Right cardiac atrium (tissue), 5 donors: ENCODE data around the gene ARHGEF37. TPM values are rescaled to one million over a fixed set of nuclear protein-coding genes. Genes with fewer than 3 reads are reported as not detected.

Source experiments
- ATAC-seq, 2 donors: fragments of 200-7000 bp; cut with Tn5 transposase; one replicate each; pipeline versions ENCODE4 v1.8.0 to v1.9.1; 2020; ENCODE audit warnings: moderate library complexity in 2 of 2, mild to moderate bottlenecking in 1 of 2
- DNase-seq, 3 donors: peaks; one replicate each; pipeline ENCODE4 v3.0.0-alpha.2; 2020
- H3K27ac ChIP-seq: one replicate; pipeline ENCODE4 v1.5.1; 2013; ENCODE audit warnings: mild to moderate bottlenecking, low read length, control low read depth, moderate library complexity
- H3K27me3 ChIP-seq: one replicate; pipeline ENCODE4 v1.6.1; 2013; ENCODE audit not compliant: control insufficient read depth, insufficient read depth
- H3K4me1 ChIP-seq: one replicate; pipeline ENCODE4 v1.6.1; 2013; ENCODE audit warnings: low read length; ENCODE audit not compliant: control insufficient read depth, insufficient read depth
- H3K4me3 ChIP-seq: one replicate; pipeline ENCODE4 v1.5.1; 2013; ENCODE audit warnings: low read length, control low read depth
- H3K9me3 ChIP-seq: one replicate; pipeline ENCODE4 v1.6.1; 2013; ENCODE audit warnings: low read length; ENCODE audit not compliant: control insufficient read depth
- WGBS: extraction: QIAGEN DNeasy Blood & Tissue Kit; methylation state at CpG from one replicate; pipeline ENCODE4 v1.1.7; 2013; 5-methylcytosine and 5-hydroxymethylcytosine counted together
- intact Hi-C, 4 donors: fragments of 100-400 bp; cut with DNase I; formaldehyde crosslinking; loops; one replicate each; pipeline versions ENCODE4 v1.11.0 to v1.14.0; 2022 to 2023
- polyA plus RNA-seq: library from polyadenylated mRNA; stranded (reverse); fragments of 200-250 nt; gene quantifications from one replicate; pipeline ENCODE4 v1.2.3, GENCODE V29; 2013
- total RNA-seq, 4 donors: library from RNA; stranded (reverse); fragmentation: NEBNext Ultra II Directional; extraction: Animal tissue kit (Norgen Biotek cat#: 25700); gene quantifications; one replicate each; pipeline ENCODE4 v1.2.1, GENCODE V29; 2021
- donor health status: healthy with polysubstance abuse.
- donor health status: DM: no; HTN: yes; CAD: no.
- donor health status: DM: no; HTN: no; CAD: no.
- donor health status: DM: no; HTN: yes; CAD: no; lungs with severe emphysema.
- donor health status: DM: yes; HTN: yes; CAD: no.

ARHGEF37 gene
- total and polyA plus RNA-seq, 5 donors, result 10.4 to 25.7 (median 23.0) TPM

DNA sequence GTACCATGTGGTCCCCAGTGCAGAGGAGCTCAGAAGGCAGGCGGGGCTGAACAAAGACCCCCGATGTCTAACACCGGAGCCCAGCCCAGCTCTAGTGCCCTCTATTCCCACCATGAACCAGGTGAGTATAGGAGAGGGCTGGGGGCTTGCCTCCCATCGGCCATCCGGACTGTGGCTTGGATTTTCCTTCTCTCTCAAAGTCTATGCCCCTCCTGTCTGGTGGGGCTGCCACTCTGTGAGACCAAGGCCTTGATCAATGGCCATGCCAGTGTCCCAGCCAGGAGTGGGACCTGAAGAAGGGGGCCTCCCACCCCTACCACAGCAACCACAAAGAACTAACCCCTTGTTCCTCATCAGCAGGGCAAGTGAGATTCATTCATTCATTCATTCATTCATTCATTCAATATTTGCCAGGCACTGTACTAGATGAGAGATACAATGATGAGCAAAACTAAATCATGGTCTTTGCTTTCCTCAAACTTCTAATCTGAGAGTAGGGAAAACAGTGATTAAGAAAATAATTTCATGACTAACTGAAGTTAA is 47.6 kb downstream of the ARHGEF37 start:
- Histone ChIP-seq H3K9me3 (no peaks in the 10 kb centered on the region), H3K4me1 (peaks cover 5% of the 10 kb centered on the region), H3K4me3 (no peak overlapping the region), H3K27me3 (no peaks in the 10 kb centered on the region), H3K27ac (no peak overlapping the region)
- no peak for ATAC-seq
- no peak for DNase-seq
- intact Hi-C loops, result no loop called here
- 93% methylated on average over 5 of the region's 5 CpGs for WGBS

DNA sequence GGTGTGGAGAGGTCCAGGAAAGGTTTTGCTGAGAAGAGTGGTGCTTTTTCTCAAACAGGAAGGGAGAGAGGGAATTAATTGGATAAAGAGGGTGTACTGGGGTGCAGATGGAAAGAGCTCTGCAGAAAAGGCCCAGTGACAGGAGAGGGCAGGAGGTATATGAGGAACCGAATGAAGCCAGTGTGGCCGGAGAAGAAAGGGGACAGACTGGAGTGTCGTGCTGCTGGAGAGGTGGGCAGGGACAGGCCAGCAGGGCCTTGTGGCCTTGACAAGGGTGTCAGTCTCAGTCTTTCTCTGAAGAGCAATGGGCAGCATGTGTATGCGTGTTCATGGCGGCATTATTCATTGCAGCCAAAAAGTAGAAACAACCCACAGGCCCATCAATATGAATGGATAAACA is 48.1 kb downstream of the ARHGEF37 start:
- intact Hi-C loops, result no loop called here
- DNase-seq (no peak), ATAC-seq (no peak)
- H3K27me3 ChIP-seq, result no peaks in the 10 kb centered on the region
- H3K4me1 ChIP-seq, result peaks cover 5% of the 10 kb centered on the region
- no peak overlapping the region for H3K27ac ChIP-seq
- no peaks in the 10 kb centered on the region for H3K9me3 ChIP-seq
- 97% methylated on average over 5 of the region's 5 CpGs for WGBS
- no peak overlapping the region for H3K4me3 ChIP-seq

DNA sequence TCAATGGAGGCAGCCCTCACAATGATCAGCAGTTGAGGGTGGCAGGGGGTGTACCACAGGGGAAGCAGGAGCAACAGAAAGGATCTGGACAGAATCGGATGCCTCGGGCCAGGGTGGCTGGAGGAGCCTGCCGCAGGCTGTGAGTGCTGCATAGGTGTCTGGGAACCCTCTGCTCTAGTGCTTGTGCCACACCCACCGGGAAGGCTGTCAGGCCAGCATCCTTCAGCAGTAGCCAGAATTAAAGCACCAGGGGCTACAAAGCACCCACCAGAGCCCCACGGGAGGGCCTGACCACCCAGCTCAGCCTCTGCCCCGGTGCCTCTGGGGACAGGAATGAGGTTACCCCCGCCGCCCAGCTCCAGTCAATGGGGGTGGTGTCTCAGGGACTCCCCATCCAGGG is 49.0 kb downstream of the ARHGEF37 start:
- ATAC-seq, result no peak

DNA sequence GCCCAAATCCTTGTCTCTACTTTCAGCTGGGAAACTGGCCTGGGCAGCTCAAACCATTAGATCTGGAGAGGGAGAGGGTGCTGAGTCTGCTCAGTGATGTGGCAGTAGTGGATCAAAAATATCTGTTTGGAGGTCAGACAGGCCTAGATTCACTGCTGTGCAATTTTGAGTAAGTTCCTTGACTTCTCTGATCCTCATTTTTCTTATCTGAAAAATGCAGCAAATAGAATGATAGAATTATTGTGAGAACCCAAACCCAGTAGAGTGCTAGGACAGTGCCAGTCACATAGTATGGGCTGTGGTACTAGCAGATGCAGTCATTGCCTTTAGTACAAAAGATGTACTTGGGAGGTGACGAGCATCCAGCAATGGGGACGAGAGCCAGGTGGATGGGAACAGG is 50.2 kb downstream of the ARHGEF37 start:
- H3K9me3 ChIP-seq, result no peaks in the 10 kb centered on the region
- ATAC-seq, result no peak
- H3K27me3 ChIP-seq, result no peaks in the 10 kb centered on the region
- no peak overlapping the region for H3K27ac ChIP-seq
- DNase-seq, result no peak
- H3K4me1 ChIP-seq, result peaks cover 5% of the 10 kb centered on the region
- 93% methylated on average over 2 of the region's 2 CpGs for WGBS
- H3K4me3 ChIP-seq, result no peak overlapping the region
- intact Hi-C loops, result loop anchor here in 1 of 4 donors (5.0 kb wide), 1 partner anchor 361 kb away; no protein-coding TSS in a partner anchor

More for the DNA sequence above, 49.0 kb downstream of the ARHGEF37 start:
- no peak overlapping the region for H3K4me3 ChIP-seq
- 85% methylated on average over 8 of the region's 8 CpGs for WGBS
- intact Hi-C loops, result loop anchor here in 1 of 4 donors (5.0 kb wide), 1 partner anchor 362 kb away; no protein-coding TSS in a partner anchor
- DNase-seq, result no peak
- H3K27ac ChIP-seq, result no peak overlapping the region
- no peaks in the 10 kb centered on the region for H3K9me3 ChIP-seq
- peaks cover 5% of the 10 kb centered on the region for H3K4me1 ChIP-seq
- H3K27me3 ChIP-seq, result no peaks in the 10 kb centered on the region

DNA sequence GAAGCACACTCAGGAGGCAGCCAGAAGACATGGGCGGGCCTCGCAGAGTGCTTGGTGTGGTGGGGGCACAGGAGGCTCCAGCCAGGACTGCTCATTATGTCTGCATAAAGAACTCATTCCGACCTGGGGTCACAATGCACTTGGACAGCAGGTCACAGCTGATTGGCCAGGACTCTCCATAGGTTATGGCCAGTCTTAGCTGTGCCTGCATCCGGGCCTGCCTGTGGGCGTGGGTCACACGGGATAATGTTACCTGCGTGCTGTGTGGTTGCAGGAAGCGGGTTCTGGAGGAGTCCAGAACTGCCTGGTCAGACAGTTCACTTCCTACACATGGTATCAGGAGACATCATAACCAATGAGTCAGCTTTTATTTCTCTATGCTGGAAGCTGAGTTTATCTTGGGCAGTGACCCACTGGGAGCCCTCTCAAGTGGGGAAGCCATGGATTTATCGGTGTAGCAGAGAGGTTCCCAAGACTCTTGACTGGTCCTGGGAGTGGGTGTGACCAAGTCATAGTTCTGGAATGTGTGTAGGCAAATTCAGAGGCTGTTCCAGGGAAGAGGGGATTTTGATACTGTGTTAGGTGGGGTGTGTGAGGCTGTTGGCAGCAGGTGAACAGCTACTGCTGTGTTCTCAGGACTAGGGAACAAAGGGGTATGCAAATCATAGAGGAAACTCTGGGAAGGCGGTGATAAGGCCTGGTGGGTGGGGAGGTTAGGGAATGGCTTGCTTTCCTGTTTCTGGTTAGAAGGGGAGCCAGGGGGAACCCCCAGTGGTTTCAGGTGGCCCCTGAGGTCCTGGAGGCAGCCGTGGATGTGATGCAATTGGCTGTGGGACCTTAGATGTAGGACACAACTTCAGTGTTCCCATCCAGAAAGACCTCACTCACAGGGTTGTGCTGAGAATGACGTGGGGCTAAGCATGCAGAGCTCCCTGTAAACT is 51.3 kb downstream of the ARHGEF37 start:
- 61% methylated on average over 12 of the region's 12 CpGs for WGBS
- Histone ChIP-seq H3K4me3 (no peak overlapping the region), H3K27ac (no peak overlapping the region), H3K9me3 (no peaks in the 10 kb centered on the region), H3K27me3 (no peaks in the 10 kb centered on the region), H3K4me1 (peaks cover 5% of the 10 kb centered on the region)
- intact Hi-C loops, result loop anchor here in 1 of 4 donors (5.0 kb wide), 1 partner anchor 360 kb away; no protein-coding TSS in a partner anchor
- DNase-seq (peak in 1 of 3 donors; percentile 58), ATAC-seq (peak; percentile 38 to 69)

DNA sequence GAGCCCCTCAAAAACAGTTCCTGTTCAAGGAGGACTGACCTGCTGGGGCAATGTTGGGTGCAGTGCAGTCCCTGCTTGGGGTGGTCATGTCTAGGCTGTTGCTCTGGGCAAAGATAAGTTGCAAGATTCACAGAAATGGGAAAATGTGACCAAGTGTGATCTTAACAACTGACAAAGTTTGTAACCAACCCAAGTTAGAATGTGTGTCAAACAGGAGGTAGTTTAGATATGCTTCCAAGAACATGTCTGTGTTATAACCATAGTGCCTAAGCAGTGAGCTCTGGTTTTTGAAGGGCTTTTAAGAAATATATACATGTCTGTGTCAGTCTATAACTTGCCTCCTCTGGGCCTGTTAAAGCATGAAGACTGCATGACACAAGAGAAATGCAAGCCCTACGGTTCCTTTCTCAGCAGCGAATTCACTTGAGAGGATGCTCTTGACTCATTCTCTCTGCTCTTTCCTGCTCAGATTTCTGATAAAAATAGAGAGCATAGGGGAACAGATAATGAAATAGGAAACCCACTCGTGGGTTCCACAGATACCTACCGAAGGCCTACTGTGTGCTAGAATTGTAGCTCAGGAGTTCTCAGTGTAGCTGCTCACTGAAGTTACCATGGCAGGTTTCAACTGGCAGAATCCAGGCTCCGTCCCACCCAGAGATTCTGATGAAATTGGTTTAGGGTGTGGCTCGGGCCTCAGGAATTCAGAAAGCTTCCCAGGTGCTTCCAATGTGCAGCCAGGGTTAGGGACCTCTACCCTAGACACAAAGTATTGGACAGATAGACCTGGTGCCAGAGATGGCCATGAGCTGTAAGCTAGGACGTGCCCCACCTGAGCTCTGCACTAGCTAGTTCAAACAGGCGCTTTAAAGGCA is 52.4 kb downstream of the ARHGEF37 start:
- H3K9me3 ChIP-seq, result no peaks in the 10 kb centered on the region
- peaks cover 5% of the 10 kb centered on the region for H3K4me1 ChIP-seq
- ATAC-seq (no peak), DNase-seq (no peak)
- intact Hi-C loops, result loop anchor here in 1 of 4 donors (5.0 kb wide), 1 partner anchor 359 kb away; no protein-coding TSS in a partner anchor
- 77% methylated on average over 8 of the region's 8 CpGs for WGBS
- no peak overlapping the region for H3K4me3 ChIP-seq
- no peak overlapping the region for H3K27ac ChIP-seq
- H3K27me3 ChIP-seq, result no peaks in the 10 kb centered on the region

DNA sequence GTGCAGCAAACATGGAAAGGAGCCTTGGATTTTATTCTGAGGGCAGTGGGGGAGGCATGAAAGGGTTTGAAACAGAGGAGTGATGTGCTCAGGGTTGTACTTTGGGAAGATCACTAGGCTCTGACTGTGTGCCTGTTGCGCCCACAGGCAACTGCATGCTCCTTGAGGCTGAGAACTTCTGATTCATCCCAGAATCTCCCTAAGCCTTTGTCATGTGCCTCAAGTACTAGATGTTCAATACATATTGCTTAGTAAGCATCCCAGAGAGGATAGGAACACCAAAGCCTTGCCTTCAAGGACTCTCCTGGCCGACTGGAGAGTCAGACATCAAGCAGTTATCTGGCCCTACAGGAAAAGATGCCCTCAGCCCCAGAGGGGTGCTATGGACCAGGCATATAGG is 54.1 kb downstream of the ARHGEF37 start:
- Histone ChIP-seq H3K9me3 (no peaks in the 10 kb centered on the region), H3K4me1 (peaks cover 8% of the 10 kb centered on the region), H3K27ac (no peak overlapping the region), H3K27me3 (no peaks in the 10 kb centered on the region), H3K4me3 (no peak overlapping the region)
- WGBS, result 85% methylated on average over 2 of the region's 2 CpGs
- intact Hi-C loops, result loop anchor here (5.0 kb wide), 3 partner anchors 192 to 357 kb away; no protein-coding TSS in a partner anchor
- DNase-seq (no peak), ATAC-seq (no peak)

DNA sequence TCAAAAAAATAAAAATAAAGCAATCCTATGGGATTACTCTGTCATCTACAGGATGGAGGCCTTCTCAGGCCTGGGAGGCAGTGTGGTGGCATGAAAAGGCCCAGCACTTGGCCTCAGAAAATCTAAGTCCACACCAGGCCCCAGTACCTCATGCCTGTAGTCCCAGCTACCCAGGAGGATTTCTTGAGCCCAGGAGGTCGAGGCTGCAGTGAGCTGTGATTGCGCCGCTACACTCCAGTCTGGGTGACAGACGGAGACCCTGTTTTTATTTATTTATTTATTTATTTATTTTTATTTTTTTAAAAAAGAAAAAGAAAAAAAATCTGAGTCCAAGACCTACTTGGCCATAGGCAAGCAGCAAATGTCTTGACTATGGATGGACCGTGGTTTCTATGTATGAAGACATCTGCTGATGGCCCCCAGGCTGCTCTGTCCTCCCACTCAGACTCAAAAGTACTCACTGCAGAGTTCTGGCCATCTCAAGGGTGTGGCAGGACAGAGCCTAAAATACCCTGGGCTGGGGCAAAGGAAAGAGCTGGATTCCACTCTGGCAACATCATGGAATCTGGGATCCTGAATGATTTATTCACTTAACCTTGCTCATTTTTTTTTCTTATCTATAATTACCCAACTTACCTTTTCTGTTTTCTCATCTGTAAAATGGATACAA is 55.0 kb downstream of the ARHGEF37 start:
- Histone ChIP-seq H3K4me3 (no peak overlapping the region), H3K27ac (no peak overlapping the region), H3K4me1 (peaks cover 11% of the 10 kb centered on the region), H3K9me3 (no peaks in the 10 kb centered on the region), H3K27me3 (no peaks in the 10 kb centered on the region)
- DNase-seq, result no peak
- no peak for ATAC-seq
- WGBS, result 98% methylated on average over 5 of the region's 5 CpGs
- intact Hi-C loops, result loop anchor here (2.0 to 5.0 kb wide), 4 partner anchors 191 to 356 kb away; no protein-coding TSS in a partner anchor

DNA sequence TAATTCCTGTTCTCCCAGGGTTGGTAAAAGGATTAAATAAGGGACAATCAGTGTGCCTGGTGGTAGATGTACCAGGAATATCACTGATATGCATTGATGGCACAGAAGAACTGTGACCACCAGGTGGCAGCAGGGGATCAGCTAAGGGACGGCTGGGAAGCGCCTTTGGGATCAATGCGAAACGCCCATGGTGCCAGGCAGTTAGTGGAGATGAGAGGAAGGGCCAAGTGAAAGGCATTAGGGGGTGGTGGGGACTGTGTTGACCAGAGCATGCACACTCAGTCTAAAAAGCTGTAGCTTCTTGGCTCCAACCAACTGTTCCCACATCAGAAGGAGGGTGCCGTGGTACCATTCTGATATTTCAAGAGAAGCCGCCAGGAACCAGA is 55.6 kb downstream of the ARHGEF37 start:
- Histone ChIP-seq H3K9me3 (no peaks in the 10 kb centered on the region), H3K27ac (no peak overlapping the region), H3K4me3 (no peak overlapping the region), H3K27me3 (no peaks in the 10 kb centered on the region), H3K4me1 (peaks cover 11% of the 10 kb centered on the region)
- intact Hi-C loops, result loop anchor here (2.0 to 5.0 kb wide), 4 partner anchors 190 to 355 kb away; no protein-coding TSS in a partner anchor
- WGBS, result 35% methylated on average over 6 of the region's 6 CpGs
- DNase-seq, result peak in 2 of 3 donors; percentile 64 to 93
- peak; percentile 60 to 74 for ATAC-seq

DNA sequence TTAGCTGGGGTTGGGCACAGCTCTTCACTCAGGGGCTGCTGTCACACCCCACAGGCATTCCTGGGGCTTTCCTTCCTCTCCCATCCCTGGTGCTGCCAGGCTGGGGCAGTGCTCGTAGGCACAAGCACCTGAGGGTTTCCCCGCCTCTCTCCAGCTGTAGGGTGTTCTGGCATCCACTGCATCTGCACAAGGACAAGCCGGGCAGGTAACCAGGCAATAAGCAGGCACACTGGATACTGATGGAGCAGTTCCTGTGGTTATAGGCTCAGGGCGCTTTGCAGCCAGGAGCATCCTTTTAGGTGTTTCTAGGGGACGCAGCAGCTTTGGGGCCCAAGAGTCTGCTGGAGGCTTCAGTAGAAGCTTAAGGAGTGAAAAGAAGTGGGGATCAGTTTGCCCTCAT is 56.8 kb downstream of the ARHGEF37 start:
- ATAC-seq, result no peak
- no peak for DNase-seq
- H3K4me1 ChIP-seq, result peaks cover 5% of the 10 kb centered on the region
- WGBS, result 96% methylated on average over 5 of the region's 5 CpGs
- H3K27ac ChIP-seq, result no peak overlapping the region
- no peak overlapping the region for H3K4me3 ChIP-seq
- H3K27me3 ChIP-seq, result no peaks in the 10 kb centered on the region
- intact Hi-C loops, result loop anchor here (5.0 kb wide), 3 partner anchors 189 to 354 kb away; no protein-coding TSS in a partner anchor
- H3K9me3 ChIP-seq, result no peaks in the 10 kb centered on the region
